HepG2 (cell line): Measurements from ENCODE around the gene CXorf38. TPM values are rescaled to one million over a fixed set of nuclear protein-coding genes. Genes with fewer than 3 reads are reported as not detected.

Source experiments
- FOXC1 ChIP-seq: sonication (generic); formaldehyde crosslinking; IDR thresholded peaks from 2 replicates; pipeline ENCODE4 v1.8.0; 2022; ENCODE audit warnings: mild to moderate bottlenecking, missing genetic modification reagents, borderline replicate concordance
- HOXA3 ChIP-seq: sonication (generic); formaldehyde crosslinking; IDR thresholded peaks from 2 replicates; pipeline ENCODE4 v1.5.0; 2020; ENCODE audit warnings: missing genetic modification reagents
- MIXL1 ChIP-seq: IDR thresholded peaks from 2 replicates; pipeline ENCODE4 v1.6.1; 2016
- THAP11 ChIP-seq: IDR thresholded peaks from 2 replicates; pipeline ENCODE4 v1.6.1; 2016; ENCODE audit warnings: missing biosample characterization, missing genetic modification reagents
- ZBTB38 ChIP-seq: sonication (generic); formaldehyde crosslinking; IDR thresholded peaks from 2 replicates; pipeline ENCODE4 v1.5.1; 2020; ENCODE audit warnings: mild to moderate bottlenecking, missing genetic modification reagents
- ZFP82 ChIP-seq: sonication (generic); formaldehyde crosslinking; IDR thresholded peaks from 2 replicates; pipeline ENCODE4 v1.5.1; 2020; ENCODE audit warnings: mild to moderate bottlenecking, missing genetic modification reagents, borderline replicate concordance
- ZNF354B ChIP-seq: sonication (generic); formaldehyde crosslinking; IDR thresholded peaks from 2 replicates; pipeline ENCODE4 v1.8.0; 2022; ENCODE audit warnings: mild to moderate bottlenecking, missing genetic modification reagents
- ZNF777 ChIP-seq: sonication (generic); formaldehyde crosslinking; IDR thresholded peaks from 2 replicates; pipeline ENCODE4 v1.4.0; 2020; ENCODE audit warnings: missing genetic modification reagents
- polyA plus RNA-seq, 8 experiments: library from polyadenylated mRNA; depleted of rRNA in 3 of 8; stranded (reverse) in 7 of 8; unstranded in 1 of 8; fragments of >200 nt; fragmentation: Illumina TruSeq in 4 of 8; extraction: Trizol in 4 of 8; gene quantifications; 2 replicates each; pipeline versions ENCODE4 v1.2.1 to v1.2.3, GENCODE V29; 2011 to 2016; ENCODE audit warnings: low read depth in 4 of 8, missing spikeins in 1 of 8, mixed read lengths in 1 of 8; ENCODE audit not compliant: insufficient read depth in 1 of 8
- total RNA-seq, 5 experiments: library from RNA; depleted of rRNA; stranded (reverse); fragments of >200 nt; fragmentation: Illumina TruSeq; extraction: Trizol; gene quantifications; 2 replicates each; pipeline ENCODE4 v1.2.3, GENCODE V29; 2016; ENCODE audit warnings: low read depth in 1 of 5
- TF ChIP-seq, protein P1 (sequence below): IDR thresholded peaks from 2 replicates; pipeline ENCODE4 v1.6.1; 2016; ENCODE audit warnings: missing biosample characterization, missing genetic modification reagents, low read depth
- TF ChIP-seq, protein P2 (sequence below): sonication (generic); formaldehyde crosslinking; conservative IDR thresholded peaks from 2 replicates; pipeline ENCODE4 v1.4.0; 2020; ENCODE audit warnings: missing genetic modification reagents
- TF ChIP-seq, protein P3 (sequence below): sonication (generic); formaldehyde crosslinking; IDR thresholded peaks from 2 replicates; pipeline ENCODE4 v1.4.0; 2020; ENCODE audit warnings: mild to moderate bottlenecking, missing genetic modification reagents
- TF ChIP-seq, protein P4 (sequence below): sonication (generic); formaldehyde crosslinking; IDR thresholded peaks from 2 replicates; pipeline ENCODE4 v1.4.0; 2020; ENCODE audit warnings: mild to moderate bottlenecking, missing genetic modification reagents
- TF ChIP-seq, protein P5 (sequence below): sonication (generic); formaldehyde crosslinking; IDR thresholded peaks from 2 replicates; pipeline ENCODE4 v1.4.0; 2020; ENCODE audit warnings: missing genetic modification reagents
- TF ChIP-seq, protein P6 (sequence below): IDR thresholded peaks from 2 replicates; pipeline ENCODE4 v1.6.1; 2012; ENCODE audit warnings: inconsistent platforms
- TF ChIP-seq, protein P7 (sequence below): IDR thresholded peaks from 2 replicates; pipeline ENCODE4 v1.6.1; 2016; ENCODE audit warnings: missing genetic modification reagents, missing compliant biosample characterization

CXorf38 gene
- total and polyA plus RNA-seq, 2 of the 13 experiments (the other 11 are each of a cell fraction or from before 2014, with no cell fraction given): 4.6 to 6.7 TPM

DNA sequence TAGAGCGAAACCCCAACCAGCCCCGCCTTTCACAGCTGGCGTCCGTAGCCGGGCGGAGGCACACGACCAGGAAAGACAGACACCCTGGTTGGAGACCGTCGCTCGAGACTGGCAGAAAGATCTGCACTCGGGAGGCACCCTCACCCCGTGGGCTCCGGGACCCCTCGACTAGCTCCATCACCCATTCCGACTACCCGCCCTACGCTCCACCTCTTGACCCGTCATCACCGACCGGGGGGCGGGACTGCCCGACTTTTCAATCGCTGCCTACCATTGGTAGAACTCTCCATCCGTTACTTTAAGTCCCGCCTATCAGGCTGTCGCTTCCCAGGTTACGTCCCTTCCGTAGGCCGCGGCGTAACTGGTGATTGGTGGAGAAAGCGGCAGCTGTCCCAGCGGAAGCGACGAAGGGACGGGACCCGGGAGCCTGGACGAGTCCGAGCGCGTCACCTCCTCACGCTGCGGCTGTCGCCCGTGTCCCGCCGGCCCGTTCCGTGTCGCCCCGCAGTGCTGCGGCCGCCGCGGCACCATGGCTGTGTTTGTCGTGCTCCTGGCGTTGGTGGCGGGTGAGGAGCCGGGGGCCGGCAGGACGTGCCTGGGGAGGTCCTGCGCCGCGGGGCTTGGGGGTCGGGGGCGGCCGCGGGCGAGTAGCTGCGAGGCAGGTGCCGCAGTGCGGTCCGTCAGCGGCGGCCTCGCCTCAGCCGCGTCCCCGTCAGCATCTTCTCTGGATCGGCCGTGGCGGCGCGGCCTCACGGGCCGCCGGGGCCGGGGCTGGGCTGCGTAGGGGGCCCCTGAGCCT lies 66.6 kb downstream of the CXorf38 start, which contains the start of gene ATP6AP2 (continued):
- TF ChIP-seq ZNF354B (CRISPR knock-in tag): 0 out of 2 replicates have a peak, but pooled peaks have one; percentile 29
- TF ChIP-seq, protein P1, sequence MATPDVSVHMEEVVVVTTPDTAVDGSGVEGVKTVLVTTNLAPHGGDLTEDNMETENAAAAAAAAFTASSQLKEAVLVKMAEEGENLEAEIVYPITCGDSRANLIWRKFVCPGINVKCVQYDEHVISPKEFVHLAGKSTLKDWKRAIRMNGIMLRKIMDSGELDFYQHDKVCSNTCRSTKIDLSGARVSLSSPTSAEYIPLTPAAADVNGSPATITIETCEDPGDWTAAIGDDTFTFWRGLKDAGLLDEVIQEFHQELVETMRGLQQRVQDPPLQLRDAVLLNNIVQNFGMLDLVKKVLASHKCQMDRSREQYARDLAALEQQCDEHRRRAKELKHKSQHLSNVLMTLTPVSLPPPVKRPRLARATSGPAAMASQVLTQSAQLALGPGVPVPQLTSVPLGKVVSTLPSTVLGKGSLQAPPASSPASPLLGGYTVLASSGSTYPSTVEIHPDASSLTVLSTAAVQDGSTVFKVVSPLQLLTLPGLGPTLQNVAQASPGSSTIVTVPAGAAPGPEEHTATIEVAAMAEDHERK: peak; percentile 82
- TF ChIP-seq HOXA3: peak; percentile 57; the same call in 1 of the 2 replicates
- peak; percentile 79 for TF ChIP-seq THAP11 (CRISPR knock-in tag)
- TF ChIP-seq ZNF777: peak; percentile 48; the same call in 1 of the 2 replicates
- TF ChIP-seq, protein P2, sequence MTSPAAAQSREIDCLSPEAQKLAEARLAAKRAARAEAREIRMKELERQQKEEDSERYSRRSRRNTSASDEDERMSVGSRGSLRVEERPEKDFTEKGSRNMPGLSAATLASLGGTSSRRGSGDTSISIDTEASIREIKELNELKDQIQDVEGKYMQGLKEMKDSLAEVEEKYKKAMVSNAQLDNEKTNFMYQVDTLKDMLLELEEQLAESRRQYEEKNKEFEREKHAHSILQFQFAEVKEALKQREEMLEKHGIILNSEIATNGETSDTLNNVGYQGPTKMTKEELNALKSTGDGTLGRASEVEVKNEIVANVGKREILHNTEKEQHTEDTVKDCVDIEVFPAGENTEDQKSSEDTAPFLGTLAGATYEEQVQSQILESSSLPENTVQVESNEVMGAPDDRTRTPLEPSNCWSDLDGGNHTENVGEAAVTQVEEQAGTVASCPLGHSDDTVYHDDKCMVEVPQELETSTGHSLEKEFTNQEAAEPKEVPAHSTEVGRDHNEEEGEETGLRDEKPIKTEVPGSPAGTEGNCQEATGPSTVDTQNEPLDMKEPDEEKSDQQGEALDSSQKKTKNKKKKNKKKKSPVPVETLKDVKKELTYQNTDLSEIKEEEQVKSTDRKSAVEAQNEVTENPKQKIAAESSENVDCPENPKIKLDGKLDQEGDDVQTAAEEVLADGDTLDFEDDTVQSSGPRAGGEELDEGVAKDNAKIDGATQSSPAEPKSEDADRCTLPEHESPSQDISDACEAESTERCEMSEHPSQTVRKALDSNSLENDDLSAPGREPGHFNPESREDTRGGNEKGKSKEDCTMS (CRISPR knock-in tag): no peak
- TF ChIP-seq, protein P3, sequence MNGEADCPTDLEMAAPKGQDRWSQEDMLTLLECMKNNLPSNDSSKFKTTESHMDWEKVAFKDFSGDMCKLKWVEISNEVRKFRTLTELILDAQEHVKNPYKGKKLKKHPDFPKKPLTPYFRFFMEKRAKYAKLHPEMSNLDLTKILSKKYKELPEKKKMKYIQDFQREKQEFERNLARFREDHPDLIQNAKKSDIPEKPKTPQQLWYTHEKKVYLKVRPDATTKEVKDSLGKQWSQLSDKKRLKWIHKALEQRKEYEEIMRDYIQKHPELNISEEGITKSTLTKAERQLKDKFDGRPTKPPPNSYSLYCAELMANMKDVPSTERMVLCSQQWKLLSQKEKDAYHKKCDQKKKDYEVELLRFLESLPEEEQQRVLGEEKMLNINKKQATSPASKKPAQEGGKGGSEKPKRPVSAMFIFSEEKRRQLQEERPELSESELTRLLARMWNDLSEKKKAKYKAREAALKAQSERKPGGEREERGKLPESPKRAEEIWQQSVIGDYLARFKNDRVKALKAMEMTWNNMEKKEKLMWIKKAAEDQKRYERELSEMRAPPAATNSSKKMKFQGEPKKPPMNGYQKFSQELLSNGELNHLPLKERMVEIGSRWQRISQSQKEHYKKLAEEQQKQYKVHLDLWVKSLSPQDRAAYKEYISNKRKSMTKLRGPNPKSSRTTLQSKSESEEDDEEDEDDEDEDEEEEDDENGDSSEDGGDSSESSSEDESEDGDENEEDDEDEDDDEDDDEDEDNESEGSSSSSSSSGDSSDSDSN (CRISPR knock-in tag): peak; percentile 60; the same call in 1 of the 2 replicates
- no peak for TF ChIP-seq ZFP82
- TF ChIP-seq, protein P4, sequence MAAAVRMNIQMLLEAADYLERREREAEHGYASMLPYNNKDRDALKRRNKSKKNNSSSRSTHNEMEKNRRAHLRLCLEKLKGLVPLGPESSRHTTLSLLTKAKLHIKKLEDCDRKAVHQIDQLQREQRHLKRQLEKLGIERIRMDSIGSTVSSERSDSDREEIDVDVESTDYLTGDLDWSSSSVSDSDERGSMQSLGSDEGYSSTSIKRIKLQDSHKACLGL (CRISPR knock-in tag): 0 out of 2 replicates have a peak, but pooled peaks have one; percentile 39
- TF ChIP-seq, protein P5, sequence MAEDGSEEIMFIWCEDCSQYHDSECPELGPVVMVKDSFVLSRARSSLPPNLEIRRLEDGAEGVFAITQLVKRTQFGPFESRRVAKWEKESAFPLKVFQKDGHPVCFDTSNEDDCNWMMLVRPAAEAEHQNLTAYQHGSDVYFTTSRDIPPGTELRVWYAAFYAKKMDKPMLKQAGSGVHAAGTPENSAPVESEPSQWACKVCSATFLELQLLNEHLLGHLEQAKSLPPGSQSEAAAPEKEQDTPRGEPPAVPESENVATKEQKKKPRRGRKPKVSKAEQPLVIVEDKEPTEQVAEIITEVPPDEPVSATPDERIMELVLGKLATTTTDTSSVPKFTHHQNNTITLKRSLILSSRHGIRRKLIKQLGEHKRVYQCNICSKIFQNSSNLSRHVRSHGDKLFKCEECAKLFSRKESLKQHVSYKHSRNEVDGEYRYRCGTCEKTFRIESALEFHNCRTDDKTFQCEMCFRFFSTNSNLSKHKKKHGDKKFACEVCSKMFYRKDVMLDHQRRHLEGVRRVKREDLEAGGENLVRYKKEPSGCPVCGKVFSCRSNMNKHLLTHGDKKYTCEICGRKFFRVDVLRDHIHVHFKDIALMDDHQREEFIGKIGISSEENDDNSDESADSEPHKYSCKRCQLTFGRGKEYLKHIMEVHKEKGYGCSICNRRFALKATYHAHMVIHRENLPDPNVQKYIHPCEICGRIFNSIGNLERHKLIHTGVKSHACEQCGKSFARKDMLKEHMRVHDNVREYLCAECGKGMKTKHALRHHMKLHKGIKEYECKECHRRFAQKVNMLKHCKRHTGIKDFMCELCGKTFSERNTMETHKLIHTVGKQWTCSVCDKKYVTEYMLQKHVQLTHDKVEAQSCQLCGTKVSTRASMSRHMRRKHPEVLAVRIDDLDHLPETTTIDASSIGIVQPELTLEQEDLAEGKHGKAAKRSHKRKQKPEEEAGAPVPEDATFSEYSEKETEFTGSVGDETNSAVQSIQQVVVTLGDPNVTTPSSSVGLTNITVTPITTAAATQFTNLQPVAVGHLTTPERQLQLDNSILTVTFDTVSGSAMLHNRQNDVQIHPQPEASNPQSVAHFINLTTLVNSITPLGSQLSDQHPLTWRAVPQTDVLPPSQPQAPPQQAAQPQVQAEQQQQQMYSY (CRISPR knock-in tag): 0 out of 2 replicates have a peak, but pooled peaks have one; percentile 58
- 0 out of 2 replicates have a peak, but pooled peaks have one; percentile 17 for TF ChIP-seq ZBTB38
- TF ChIP-seq MIXL1 (CRISPR knock-in tag): no peak
- TF ChIP-seq, protein P6, sequence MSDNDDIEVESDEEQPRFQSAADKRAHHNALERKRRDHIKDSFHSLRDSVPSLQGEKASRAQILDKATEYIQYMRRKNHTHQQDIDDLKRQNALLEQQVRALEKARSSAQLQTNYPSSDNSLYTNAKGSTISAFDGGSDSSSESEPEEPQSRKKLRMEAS: 0 out of 2 replicates have a peak, but pooled peaks have one; percentile 42
- TF ChIP-seq, protein P7, sequence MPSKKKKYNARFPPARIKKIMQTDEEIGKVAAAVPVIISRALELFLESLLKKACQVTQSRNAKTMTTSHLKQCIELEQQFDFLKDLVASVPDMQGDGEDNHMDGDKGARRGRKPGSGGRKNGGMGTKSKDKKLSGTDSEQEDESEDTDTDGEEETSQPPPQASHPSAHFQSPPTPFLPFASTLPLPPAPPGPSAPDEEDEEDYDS (CRISPR knock-in tag): peak; percentile 88
- 0 out of 2 replicates have a peak, but pooled peaks have one; percentile 20 for TF ChIP-seq FOXC1 (CRISPR knock-in tag)
